Hematopoietic multipotent progenitor cell treated with erythropoietin and hydrocortisone succinate and interleukin-3 and kit ligand, for 4 days (in vitro differentiated cells): ENCODE measurements around the gene PSG4.
A peak's percentile ranks its signal among the peaks of the same experiment; 100 is the strongest.
"Not testable (repeated sequence)": the region's sequence is repeated elsewhere in the genome, so short reads cannot be mapped to it uniquely, and the experiment has no call there.

Source experiments
- DNase-seq: peaks from one replicate; pipeline ENCODE4 v3.0.0-alpha.2; 2015

The PSG4 gene

DNA sequence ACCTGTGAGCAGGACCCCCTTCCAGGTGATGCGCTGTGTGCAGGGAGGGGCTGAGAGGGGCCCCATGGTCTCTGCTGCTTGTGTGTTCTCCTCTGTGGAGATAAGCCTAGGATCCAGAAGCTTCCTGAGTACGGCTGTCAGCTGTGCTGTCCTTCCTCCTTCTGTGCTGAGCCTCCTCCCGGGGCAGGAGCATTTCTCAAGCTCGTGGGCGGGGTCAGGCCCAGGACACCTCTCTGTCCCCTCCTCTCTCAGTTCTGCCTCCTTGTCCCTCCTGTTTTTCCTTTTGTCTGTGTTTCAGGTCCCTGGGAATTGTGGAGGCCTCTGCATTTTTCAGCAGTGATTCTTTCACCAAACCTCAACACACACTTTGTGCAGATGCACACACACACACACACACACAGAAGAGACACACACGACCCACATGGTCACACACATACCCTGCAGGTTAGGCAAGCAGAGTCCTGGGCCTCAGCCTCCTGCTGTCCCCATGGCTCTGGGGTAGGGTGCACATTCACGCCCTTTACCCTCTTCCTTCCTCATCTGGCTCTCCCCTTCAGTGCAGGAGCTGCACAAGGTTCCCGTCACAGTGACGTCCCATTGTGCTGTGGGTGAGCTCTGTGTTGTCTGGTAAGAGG, at the start of gene PSG4:
Gene PSG4 (minus strand): TSS at position 168 of the 635 bp plus-strand sequence. CDS start 102 bp downstream, at position 66.
- peak; percentile 21 for DNase-seq

DNA sequence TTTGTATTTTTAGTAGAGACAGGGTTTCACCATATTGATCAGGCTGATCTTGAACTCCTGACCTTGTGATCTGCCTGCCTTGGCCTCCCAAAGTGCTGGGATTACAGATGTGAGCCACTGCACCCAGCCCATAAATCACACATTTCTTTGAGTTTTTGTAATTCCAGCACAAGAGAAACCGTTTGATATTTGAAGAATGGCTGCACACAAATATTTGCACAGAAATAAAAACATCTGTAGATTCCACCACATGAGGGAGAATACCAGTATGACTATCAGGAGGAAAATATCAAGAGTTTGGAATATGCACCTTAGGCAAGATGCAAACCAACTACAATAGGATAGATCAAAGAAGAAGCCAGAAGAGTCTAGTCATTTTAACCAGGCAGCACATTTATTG, 46.0 kb upstream of the PSG4 start:
- DNase-seq, result not testable (repeated sequence)

DNA sequence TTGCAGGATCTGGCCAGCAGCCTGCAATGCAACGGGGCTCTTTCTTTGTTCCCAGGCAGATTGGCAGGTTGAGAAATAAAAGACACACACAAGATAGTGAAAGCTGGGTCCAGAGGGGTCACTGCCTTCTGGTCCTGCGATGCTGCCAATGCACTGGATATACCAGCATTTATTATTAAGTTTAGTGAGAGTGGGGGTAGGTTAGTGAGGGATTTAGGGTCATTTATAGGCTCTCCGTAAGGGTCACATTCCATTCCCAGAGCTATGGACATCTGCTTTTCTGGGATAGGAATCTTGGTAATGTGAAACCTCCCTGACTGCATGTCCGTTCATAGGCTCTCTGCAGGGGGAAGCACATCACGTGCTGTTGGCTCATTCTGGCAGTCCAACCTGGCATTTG, 44.9 kb upstream of the PSG4 start:
- DNase-seq, result not testable (repeated sequence)

DNA sequence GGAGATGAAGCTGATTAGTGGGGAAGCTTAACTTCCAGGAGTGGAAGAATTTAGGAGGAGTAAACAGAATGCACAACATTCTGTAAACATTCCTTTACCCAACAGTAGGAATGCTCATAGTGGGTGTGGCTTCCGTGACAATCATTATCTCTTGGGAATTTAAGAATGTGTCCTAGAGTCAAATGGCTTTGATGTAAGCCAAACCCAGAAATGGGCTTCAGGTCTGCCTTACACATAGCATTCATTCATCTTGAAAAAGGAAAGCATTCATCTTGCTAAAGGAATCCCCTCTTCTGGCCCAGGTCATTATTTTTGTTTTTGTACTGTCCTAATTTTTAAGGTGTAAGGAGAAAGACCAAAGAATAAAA, 43.2 kb upstream of the PSG4 start:
- not testable (repeated sequence) for DNase-seq

DNA sequence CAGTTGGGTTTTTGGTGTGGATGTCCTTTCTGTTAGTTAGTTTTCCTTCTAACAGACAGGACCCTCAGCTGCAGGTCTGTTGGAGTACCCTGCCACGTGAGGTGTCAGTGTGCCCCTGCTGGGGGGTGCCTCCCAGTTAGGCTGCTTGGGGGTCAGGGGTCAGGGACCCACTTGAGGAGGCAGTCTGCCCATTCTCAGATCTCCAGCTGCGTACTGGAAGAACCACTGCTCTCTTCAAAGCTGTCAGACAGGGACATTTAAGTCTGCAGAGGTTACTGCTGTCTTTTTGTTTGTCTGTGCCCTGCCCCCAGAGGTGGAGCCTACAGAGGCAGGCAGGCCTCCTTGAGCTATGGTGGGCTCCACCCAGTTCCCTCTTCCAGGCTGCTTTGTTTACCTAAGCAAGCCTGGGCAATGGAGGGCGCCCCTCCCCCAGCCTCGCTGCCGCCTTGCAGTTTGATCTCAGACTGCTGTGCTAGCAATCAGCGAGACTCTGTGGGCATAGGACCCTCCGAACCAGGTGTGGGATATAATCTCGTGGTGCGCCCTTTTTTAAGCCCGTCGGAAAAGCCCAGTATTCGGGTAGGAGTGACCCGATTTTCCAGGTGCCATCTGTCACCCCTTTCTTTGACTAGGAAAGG, 41.9 kb upstream of the PSG4 start:
- not testable (repeated sequence) for DNase-seq

DNA sequence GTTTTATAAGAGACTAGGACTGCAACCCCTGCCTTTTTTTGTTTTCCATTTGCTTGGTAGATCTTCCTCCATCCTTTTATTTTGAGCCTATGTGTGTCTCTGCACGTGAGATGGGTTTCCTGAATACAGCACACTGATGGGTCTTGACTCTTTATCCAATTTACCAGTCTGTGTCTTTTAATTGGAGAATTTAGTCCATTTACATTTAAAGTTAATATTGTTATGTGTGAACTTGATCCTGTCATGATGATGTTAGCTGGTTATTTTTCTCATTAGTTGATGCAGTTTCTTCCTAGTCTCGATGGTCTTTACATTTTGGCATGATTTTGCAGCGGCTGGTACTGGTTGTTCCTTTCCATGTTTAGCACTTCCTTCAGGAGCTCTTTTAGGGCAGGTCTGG, 40.4 kb upstream of the PSG4 start:
- DNase-seq, result not testable (repeated sequence)

DNA sequence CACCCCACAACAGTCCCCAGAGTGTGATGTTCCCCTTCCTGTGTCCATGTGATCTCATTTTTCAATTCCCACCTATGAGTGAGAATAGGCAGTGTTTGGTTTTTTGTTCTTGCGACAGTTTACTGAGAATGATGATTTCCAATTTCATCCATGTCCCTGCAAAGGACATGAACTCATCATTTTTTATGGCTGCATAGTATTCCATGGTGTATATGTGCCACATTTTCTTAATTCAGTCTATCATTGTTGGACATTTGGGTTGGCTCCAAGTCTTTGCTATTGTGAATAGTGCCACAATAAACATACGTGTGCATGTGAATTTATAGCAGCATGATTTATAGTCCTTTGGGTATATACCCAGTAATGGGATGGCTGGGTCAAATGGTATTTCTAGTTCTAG, 36.8 kb upstream of the PSG4 start:
- DNase-seq, result not testable (repeated sequence)

DNA sequence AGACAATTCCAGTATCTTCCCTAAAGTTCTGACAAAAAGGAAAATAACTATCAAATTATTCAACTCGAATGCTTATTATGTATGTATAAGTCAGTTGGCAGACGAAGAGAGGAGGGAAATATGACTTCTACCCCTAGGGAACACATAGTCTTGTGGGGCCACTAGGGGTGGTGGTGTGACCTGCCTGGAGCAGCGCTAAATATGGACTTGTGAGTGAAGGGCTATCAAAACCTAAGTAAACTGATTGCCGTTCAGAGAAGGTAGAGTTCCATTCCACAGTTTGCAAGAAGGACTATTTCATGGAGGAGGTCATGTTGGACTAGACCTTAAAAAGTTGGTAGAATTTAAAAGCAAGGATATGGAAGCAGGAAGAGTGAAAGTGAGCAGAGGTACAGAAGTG, 32.8 kb upstream of the PSG4 start:
- DNase-seq, result not testable (repeated sequence)

DNA sequence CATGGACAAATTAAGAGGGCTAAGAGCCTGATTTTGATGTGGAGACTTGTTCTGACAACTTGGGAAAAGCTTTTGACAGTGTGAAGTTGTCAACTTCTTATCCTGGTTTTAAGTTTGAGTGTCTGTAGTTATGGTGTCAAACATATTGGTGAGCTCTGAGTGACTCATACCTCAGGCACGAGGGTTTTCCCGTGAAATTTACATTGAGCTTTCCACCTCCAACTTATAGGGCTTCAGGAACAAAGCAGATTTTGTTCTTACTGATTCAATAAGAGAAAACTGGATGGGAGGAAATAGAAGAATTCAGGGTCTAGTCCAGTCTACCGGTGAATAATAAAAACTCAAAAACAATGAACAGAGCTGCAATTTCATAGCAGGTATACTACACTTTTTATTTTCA, 30.2 kb upstream of the PSG4 start:
- DNase-seq, result not testable (repeated sequence)

DNA sequence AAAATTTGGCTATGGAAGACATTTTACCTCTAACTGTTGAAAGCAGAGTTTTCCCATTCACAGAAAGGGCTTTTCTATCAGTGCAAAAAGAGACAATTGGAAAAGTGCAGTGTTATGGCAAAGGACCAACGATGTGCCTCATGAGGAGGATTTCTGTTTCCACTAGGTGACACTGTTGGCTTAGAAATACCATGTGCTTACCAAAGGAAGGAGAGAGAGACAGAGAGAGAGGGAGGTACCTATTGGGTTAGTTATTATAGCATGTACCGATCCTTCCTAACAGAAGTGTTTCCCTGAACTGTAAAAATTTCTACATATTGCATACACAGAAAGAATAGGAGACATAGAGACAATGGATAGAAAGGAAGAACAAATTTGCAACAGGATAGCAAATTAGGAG, 23.9 kb upstream of the PSG4 start:
- DNase-seq, result no peak

DNA sequence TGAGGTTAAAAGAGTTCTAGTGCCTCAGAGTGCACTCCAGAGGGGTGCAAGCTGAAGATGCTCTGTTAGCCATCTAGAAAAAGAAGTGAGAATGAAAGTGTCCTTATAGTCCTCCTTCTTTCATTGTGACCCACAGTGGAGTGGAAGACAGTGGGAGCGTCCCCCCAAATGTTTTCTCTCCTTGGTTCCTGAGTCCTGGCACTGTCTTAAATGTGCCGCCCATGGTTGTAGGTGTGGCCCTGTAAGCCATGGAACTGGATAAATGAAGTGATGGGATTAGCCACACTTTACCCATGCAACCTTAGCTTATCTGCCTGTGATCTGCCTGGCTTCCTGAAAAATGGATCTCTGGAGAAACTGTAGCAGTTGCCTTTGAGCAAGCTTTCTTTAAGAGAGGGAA, 23.3 kb upstream of the PSG4 start:
- DNase-seq, result peak; percentile 20

DNA sequence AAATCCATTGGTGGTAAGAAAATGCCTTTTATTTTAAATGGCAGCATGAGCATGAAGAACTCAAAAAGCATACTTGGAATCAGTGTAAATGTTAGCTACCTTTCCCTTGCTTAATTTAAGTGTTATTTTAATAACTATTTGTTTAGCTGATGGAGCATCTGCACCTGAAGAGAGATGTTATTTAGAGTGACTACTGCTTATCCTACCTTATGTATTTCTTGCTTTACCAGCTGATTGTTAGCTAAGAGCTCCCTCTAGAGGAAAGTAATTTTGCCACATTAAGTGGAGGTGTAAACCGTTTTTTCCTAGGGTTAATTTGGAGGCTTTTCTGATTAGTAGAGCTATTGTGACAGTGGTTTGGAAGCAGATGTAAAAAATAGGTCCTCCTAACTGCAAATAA, 21.5 kb upstream of the PSG4 start:
- not testable (repeated sequence) for DNase-seq

DNA sequence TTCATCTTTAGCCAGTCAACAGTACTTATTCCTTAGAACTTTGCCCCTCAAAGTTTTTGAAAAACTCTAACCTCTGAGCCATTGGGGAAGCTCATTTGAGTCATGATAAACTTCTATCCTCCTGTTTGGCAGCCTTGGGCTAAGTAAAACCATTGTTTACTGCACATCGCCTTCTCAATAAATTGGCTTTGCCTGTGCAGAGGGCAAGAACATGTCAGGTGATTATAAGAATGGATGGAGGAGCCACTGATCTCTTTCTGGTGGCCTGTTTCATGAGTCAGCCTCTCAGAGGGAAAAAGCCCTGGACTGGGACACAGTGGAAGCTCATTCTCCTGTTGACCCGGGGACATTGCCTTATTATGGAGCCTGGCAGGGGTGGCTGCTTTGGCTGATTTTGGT, 19.4 kb upstream of the PSG4 start:
- no peak for DNase-seq

DNA sequence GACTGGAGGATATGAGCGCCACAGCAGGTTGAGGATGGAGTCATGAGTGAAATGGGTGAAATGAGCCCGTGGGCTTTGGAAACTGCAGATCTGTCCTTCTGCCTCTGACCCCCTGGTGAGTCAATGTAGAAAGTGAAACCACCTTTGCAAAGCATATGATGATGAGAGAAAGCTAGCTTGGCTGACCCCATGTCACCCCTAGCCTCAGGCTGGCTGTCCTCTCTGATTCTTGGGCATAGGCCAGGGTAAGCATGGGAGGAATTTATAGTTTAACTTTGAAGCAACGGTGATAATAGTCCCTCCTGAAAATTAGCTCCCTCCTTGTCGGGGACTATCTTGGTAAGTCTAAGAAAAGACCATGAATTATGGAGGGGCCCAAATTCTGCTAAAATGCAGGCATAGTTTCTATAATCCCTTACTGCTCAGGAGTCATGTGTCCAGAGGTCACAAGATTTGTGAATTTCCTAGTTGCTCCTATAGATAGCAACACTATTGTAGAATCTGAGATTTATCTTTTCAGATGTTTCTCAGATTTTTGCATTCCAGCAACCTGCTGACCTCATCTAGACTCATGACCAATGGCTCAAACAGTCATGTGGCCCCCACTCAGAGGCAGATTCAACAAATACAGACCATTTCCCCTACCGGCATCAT, 18.9 kb upstream of the PSG4 start:
- DNase-seq, result not testable (repeated sequence)

DNA sequence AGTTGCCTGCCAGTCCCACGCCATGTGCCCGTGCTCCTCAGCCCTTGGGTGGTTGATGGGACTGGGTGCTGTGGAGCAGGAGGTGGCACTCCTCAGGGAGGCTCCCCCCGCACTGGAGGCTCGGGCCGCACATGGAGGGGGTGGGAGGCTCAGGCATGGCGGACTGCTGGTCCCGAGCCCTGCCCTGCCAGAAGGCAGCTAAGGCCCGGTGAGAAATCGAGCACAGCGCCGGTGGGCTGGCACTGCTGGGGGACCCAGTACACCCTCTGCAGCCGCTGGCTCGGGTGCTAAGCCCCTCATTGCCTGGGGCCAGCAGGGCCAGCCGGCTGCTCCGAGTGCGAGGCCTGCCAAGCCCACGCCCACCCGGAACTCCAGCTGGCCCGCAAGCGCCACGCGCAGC, 16.5 kb upstream of the PSG4 start:
- DNase-seq, result not testable (repeated sequence)

DNA sequence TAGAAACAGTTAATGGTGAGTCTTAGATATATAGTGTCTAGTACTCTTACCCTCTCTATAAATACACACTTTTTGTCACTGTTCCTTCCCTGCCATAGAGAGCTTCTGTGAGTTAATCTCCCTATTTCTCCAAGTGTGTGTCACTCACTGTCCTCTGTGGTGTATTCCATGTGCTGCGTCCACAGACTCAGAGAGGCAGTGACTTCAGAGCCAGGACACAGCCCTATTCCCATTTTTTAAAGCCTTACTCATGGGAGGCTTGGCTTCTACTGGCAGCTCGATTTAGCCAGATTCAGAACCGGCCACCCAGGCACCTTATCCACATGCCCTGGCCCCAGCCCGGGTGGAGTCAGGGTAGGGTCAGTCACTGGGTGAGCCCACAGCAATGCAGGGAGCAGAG, 13.7 kb upstream of the PSG4 start:
- not testable (repeated sequence) for DNase-seq

DNA sequence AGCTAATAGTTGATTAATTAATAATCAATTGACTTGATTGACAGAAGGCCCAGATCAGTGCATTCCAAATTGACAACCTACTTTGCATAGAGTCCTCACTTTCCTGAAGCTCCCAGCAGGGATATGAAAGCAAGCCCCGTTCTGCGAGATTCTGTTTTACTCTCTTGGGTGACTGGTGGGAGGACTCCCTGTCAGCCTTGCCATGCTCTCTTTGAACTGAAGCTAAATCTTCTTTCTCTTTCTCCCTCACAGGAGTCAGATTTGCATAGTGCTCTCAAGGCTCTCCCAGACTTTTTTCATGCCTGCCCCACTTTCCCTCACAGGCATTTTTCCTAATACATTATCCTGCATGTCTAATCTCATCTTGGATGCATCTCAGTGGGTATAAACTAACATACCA, 10.4 kb upstream of the PSG4 start:
- DNase-seq, result not testable (repeated sequence)

DNA sequence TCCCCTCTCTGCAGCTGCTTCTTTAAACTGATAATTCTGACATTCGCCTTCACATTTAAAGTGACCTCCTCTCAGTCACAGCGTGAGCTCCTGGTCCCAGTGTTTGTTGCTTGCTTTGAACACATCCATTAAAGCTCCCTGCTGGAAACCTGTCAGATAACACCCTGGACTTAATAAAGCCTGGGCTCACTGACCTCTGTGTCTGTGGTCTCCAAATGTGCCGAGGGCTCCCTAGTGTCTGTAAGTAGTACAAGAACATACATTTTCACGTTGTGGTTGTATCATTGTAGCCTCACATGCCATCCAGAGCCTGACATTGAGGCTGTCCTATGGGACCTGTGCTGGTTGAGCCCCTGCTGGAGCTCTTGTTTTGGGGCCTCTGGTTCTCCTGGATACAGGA, 2.6 kb upstream of the PSG4 start:
- no peak for DNase-seq

DNA sequence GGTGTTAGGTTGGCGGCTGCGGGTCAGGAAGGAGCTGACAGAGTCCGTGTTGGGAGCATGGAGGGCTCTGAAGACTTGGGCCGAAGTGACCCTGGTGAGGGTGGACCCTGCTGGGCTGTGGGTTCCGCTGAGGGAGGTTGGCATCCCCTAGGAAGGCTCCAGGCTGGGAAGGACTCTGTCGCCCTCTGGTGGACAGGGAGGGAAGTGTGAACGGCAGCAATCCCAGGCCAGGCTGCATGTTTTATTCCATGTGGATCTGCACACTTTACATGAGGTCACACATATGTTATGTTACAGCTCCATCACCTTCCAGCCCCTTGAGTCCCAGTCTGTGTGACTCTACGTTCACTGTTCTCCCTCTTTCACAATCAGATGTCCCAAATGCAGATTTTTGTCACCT, 1.7 kb upstream of the PSG4 start:
- DNase-seq, result peak; percentile 18

DNA sequence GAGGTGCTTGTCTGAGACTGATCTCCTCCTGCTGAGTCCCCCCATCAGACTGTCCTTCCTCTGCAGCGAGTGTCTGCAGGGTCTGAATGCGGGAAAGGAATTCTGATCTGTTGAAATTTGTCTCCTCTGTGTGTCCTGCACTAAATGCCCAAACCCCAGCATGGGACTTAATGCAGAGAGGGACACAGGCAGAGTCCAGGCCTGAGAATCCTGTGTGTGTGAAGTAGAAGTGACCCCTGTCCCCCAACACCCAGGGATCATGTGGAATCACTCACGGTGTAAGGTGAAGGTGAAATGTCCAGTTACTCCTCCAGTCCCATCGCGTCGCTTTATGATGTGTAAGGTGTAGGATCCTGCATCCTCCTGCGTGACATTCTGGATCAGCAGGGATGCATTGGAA, 1.8 kb downstream of the PSG4 start:
- DNase-seq, result not testable (repeated sequence)

DNA sequence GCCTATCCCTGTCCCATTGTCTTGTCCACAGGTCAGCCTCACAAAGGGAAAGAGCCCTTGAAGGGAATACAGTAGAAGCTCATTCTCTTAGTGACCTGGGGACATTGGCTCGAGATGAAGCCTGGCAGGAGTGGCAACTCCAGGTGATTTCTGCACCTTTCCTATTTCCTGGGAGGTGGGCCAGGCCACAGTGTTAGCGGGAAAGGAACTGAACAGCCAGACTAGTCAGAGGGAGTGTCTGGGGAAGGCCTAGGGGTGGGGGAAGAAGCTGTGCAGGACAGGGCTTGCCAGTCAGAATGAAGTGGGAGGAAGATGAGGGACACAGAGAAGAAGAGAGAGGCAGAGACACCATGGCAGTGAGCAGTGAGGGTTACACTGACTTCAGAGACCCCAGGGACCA, 3.5 kb downstream of the PSG4 start:
- not testable (repeated sequence) for DNase-seq

DNA sequence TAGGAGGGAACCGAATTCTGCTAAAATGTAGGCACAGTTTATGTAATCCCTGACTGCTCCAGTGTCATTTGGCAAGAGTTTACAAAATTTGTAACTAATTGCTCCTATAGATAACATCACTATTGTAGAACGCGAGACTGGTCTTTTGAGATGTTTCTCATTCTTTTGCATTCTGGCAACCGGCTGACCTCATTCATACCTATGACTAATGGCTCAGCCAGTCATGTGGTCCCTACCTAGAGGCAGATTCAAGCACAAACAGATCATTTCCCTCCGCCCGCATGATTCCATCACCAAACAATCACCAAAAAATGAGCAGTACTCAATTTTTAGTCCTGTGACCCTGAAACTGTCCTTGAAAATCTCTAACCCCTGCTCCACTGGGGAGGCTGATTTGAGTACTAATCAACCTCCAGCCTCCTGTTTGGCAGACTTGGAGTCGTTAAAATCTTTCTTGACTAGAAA, 4.1 kb downstream of the PSG4 start:
- DNase-seq, result not testable (repeated sequence)

DNA sequence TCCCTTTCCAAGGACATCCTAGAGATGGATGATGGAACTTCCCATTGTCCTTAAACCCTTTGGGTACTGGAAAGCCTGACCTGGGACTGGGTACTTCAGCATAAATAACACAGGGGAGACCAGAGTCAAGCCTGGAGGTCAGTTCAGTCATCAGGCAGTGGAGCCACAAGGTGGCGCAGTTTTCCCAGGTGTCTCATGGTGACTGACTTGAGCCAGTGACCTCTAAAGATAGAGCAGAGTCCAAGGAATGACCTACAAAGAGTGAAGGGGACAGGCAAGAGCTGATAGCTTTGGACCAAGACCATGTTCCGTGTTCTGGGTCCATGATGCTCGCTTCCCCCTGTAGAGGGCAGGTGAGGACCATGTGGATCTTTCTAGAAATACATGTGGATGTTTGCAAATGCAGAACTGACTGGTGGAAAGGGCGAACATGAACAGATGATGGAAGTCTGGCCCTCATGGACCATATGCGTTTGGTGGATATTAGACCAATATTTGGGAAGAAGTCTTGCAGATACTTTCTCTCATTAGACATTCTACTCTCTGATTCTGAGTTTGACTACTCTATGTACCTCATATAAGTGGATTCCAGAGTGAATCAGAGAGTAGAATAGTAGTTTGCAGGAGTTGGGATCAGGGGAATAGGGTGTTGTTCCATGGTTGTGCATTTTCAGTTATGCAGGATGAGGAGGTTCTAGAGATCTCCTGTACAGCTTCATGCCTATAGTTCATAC, 6.6 kb downstream of the PSG4 start:
- not testable (repeated sequence) for DNase-seq
